GM21526 (cell line): Measurements from ENCODE around the gene ADGRB2.

Experiments
- ATAC-seq: cut with Tn5 transposase; IDR thresholded peaks from one replicate; pipeline ENCODE4 v1.9.1; 2021; ENCODE audit warnings: moderate library complexity; ENCODE audit not compliant: unreplicated experiment, low FRiP score

ADGRB2 gene

GRCh38 chr1:31796707-31797106 lies 32.6 kb upstream of the ADGRB2 start:
- no peak for ATAC-seq

GRCh38 chr1:31795801-31796621 lies 31.9 kb upstream of the ADGRB2 start:
- ATAC-seq, result no peak

DNA sequence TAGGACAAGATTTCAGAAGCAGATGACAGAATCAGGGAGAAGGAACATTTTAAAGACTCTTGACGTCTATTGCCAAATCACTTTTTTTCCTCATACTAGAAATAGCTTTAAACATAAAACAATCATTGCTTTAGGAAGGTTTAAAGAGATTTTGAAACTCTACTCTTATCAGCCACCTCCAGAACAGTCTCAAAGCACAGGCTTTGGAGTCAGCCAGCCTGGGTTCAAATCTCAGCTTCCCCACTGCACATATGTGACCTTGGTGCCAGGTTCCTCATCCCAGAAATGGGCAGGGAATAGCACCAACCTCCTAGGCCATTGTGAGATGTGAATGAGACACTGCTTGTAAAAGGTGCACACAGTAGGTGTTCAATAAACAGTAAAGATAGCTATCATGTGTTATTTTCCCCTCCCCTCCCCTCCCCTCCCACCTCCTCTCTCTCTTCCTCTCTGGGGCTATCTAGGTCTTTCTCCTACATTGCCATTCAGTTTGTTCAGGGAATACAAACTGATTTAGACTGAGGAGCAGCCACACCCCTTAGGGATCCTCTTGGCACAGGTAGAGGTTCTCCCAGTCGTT lies 31.0 kb upstream of the ADGRB2 start:
- ATAC-seq, result no peak

GRCh38 chr1:31793586-31794285 lies 29.6 kb upstream of the ADGRB2 start:
- ATAC-seq, result no peak

GRCh38 chr1:31793086-31793485 lies 28.9 kb upstream of the ADGRB2 start:
- no peak for ATAC-seq

GRCh38 chr1:31792541-31792940 lies 28.4 kb upstream of the ADGRB2 start:
- no peak for ATAC-seq

- ATAC-seq, result no peak
Observed at GRCh38 chr1:31792116-31792515, 28.0 kb upstream of the ADGRB2 start.

GRCh38 chr1:31791131-31791858 lies 27.2 kb upstream of the ADGRB2 start:
- ATAC-seq, result no peak

DNA sequence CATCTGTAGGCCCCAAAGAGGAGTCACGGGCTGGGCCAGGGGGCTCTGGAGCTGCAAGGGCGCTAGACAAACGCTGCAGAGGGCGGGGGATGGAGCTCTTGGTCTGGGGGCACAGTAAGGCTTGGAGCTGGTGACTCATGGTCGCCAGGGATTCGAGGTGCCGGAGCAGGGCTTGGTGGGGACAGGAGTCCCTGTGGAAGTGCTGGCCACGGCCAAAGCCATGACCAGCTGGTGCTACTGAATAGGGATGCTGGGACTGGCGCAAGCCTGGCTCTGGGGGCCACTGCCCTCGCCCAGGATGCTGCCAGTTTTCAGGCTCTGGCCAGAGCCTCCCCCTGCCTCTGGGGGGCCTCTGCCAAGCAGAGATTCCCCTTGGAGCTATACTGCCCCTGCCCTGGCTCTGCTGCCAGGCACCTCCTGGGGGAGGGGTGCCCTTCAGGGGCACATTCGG lies 26.5 kb upstream of the ADGRB2 start:
- no peak for ATAC-seq

DNA sequence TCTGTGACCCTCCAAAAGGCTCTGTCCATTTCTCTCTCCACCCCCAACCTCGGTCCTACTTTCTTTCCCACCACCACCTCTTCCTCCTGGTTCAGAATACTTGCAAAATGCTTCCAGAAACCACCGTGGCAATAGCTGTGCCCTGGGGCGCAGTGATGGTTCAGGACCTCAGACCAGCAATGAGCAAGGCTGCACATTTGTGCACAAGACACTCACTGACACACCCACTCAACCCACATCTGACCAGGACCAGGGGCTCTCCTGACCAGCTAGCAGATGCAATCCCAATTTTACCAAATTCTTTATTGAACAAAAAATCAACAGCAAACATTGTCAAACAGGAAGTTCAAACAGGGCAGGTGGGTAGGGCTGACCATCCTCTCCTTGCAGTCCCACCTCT lies 26.0 kb upstream of the ADGRB2 start:
- ATAC-seq, result no peak

DNA sequence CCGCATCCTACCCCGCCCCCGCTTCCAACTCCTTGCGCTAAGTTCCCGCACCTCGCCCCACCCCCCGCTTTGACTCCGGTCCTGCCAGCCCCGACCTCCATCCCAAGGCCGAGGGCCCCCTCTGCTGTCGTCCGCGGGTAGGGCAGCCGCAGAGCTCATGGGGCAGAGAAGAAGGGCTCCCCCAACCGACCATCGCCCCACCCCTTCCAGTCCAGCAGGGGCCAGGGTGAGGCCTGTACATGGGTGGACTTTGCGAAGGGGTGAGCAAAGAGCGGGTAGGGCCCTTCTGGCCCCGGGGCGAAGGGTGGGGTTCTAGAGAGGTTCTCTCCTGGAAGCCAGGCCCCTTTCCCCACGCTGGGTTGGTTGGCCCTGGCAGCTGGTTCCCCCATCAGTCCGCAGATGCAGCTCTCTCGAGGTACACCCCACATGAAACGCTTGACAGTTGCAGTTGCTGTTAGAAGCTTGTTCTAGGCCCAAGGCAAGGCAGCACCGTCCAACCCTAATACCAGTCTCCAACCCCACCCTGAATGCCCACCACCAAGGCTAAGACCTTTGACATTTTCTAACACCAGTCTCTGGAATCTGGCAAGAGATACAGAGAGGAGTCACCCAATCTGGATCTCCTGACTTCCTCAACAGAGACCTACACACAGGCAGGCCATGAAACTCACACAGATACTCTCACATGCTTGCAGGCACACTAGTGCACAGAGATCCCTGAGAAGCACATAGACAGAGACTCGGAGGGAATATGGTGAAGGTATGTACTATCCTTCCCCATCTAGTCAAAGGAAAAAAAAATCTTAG lies 25.3 kb upstream of the ADGRB2 start:
- peak; percentile 52 for ATAC-seq

GRCh38 chr1:31788825-31789256 lies 24.7 kb upstream of the ADGRB2 start:
- peak; percentile 11 for ATAC-seq

DNA sequence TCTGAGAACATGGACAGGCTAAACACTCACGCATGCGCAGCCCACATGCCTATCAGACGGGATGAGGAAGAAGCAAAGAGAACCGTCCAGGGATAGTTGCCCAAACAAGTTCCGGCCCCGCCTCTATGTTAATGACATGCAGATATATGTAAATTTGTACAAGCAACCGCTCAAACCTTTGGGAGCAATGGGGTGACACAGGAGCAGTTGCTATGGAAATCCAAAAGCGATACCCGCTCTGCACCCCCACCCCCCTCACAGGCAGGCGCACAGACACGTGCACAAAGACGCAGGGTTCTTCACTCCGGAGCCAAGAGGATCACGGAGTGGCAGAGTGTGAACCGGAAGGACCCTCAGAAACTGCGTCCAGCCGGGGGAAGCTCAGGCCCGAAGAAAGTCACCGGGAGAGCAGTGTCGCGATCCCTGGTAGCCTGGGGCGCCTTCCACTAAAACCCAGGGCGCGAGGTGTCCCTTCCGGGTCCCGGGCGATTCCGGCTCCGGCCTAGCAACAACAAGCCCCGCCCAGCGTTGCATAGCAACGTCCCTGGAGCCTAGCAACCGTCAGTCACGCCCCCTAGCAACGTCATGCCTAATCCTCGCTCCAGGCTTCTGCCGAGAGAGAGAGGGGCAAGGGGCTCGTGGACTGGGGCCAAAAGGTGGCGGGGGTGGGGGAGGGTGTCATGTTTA lies 24.1 kb upstream of the ADGRB2 start:
- peak; percentile 65 for ATAC-seq

DNA sequence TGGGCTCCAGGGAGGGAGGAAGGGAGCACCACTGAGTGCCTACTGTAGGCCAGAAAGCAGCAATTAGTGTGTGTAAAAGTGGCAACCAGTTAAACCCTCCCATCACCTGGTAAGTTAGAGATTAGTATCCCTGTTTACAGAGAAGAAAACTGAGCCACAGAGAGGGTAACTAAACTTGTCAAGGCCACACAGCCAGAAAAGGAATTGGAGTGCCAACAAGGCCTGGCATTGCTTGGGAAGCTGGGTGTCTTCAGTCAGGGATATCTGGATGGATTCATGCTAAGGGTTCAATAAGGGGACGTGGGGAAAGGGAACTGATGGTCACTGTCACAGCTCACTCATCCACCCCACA lies 23.6 kb upstream of the ADGRB2 start:
- ATAC-seq, result no peak

GRCh38 chr1:31787261-31787660 lies 23.1 kb upstream of the ADGRB2 start:
- ATAC-seq, result no peak

- no peak for ATAC-seq
Observed at GRCh38 chr1:31786366-31787060, 22.4 kb upstream of the ADGRB2 start.

DNA sequence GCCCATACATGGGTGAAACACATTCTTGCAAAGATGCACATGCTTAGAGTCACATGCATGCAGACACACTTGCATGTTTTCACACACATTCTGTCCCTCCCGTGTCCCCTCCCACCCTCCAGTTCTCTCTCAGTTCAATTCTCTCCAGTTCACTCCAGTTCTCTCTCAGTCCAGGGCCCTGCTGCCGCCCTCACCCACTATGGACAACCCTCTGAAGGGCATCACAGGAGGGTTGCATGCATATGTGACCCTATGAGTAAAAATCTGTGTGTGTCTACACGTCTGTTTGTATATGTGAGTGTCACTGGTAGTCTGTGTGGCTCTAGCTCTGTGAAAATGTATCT lies 21.8 kb upstream of the ADGRB2 start:
- ATAC-seq, result no peak

DNA sequence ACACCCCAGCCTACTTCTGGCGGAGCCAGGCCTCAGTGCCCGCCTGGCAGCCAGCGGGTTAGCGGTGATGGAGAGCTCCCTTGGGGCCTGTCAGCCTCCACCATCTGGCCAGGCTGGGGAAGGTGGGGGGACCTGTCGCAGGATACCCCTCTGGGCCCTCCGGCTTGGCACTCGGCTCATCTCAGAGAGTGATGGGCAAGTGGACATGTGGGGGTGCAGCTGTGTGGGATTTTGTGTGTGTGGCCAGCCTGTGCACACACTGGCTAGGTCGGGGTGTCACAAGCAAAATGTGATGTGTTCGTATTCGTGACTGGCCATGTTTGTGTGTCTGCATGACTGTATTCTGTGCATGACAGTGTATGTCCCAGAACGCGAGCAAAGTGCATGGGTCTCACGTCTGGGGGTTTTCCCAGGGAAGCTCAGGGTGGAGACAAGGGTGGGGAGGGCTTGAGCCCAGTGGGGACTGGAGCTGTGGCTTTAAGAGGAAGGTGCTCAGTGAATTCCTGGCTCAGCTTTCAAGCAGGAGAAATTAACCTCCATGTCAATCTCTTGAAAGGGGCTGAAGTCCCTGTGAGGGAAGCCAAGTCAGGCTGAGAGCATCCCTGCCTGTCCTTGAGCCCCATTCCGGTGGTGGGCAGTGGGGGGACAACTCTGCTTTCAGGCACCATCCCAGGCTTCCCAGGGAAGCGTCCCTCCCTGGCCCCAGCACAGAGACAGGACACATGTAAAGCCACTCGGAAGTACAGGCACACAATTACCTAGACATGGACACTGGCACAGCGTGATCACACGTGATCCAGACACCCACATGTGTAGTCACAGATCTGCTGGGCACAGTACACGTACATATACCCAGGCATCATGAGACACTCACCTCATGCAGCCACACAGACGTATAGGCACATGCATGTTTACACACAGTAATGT lies 21.1 kb upstream of the ADGRB2 start:
- ATAC-seq, result no peak
